GM18498 (cell line): ENCODE measurements around the gene TTC31.
"Not testable (repeated sequence)": the region's sequence is repeated elsewhere in the genome, so short reads cannot be mapped to it uniquely, and the experiment has no call there.

Experiments
- ATAC-seq: cut with Tn5 transposase; IDR thresholded peaks from one replicate; pipeline ENCODE4 v1.9.1; 2021; ENCODE audit warnings: mild to moderate bottlenecking, moderate library complexity; ENCODE audit not compliant: unreplicated experiment

The TTC31 gene

GRCh38 chr2:74457129-74457548 lies 25.7 kb upstream of the TTC31 start:
- ATAC-seq, result no peak

- ATAC-seq, result peak; percentile 40
Measured at GRCh38 chr2:74457549-74458131, 25.2 kb upstream of the TTC31 start.

- ATAC-seq, result peak; percentile 82
Measured at GRCh38 chr2:74458132-74458937, 24.5 kb upstream of the TTC31 start, which contains the start of gene WBP1. Gene WBP1, plus strand, starts transcription at chr2:74458438. Its CDS starts 165 bp downstream, at chr2:74458603.

- no peak for ATAC-seq
Measured at GRCh38 chr2:74458938-74459363, 23.9 kb upstream of the TTC31 start.

GRCh38 chr2:74459503-74460118 lies 23.3 kb upstream of the TTC31 start:
- not testable (repeated sequence) for ATAC-seq

- not testable (repeated sequence) for ATAC-seq
Measured at GRCh38 chr2:74460187-74460586, 22.7 kb upstream of the TTC31 start.

GRCh38 chr2:74461187-74462053 lies 21.5 kb upstream of the TTC31 start:
- ATAC-seq, result no peak

GRCh38 chr2:74462054-74462785 lies 20.7 kb upstream of the TTC31 start:
- no peak for ATAC-seq

GRCh38 chr2:74462786-74463105 lies 20.1 kb upstream of the TTC31 start:
- ATAC-seq, result no peak

- no peak for ATAC-seq
Measured at GRCh38 chr2:74464406-74464805, 18.5 kb upstream of the TTC31 start.

GRCh38 chr2:74470742-74471141 lies 12.1 kb upstream of the TTC31 start:
- not testable (repeated sequence) for ATAC-seq

- no peak for ATAC-seq
Measured at GRCh38 chr2:74471332-74472065, 11.4 kb upstream of the TTC31 start.

- ATAC-seq, result peak; percentile 87
Measured at GRCh38 chr2:74472086-74472944, 10.6 kb upstream of the TTC31 start, which contains the start of gene MRPL53. Gene MRPL53, minus strand, starts transcription at chr2:74472680. Its CDS starts 20 bp downstream, at chr2:74472660.

- ATAC-seq, result no peak
Measured at GRCh38 chr2:74472945-74473258, 10.0 kb upstream of the TTC31 start.

GRCh38 chr2:74474481-74474880 lies 8.4 kb upstream of the TTC31 start:
- ATAC-seq, result no peak

GRCh38 chr2:74474899-74475298 lies 8.0 kb upstream of the TTC31 start:
- ATAC-seq, result no peak

GRCh38 chr2:74481431-74481830 lies 1.4 kb upstream of the TTC31 start:
- ATAC-seq, result no peak

GRCh38 chr2:74481961-74482800 lies 700 bp upstream of the TTC31 start:
- ATAC-seq, result peak; percentile 41
